ENCODE data around the gene BTBD19. TPM values are rescaled to one million over a fixed set of nuclear protein-coding genes. Genes with fewer than 3 reads are reported as not detected.

The BTBD19 gene
- total and polyA plus RNA-seq, 9 of the 15 experiments (the other 6 are each of a cell fraction or from before 2014, with no cell fraction given), result 0.22 to 2.0 (median 0.95) TPM

- TF ChIP-seq HSF4 (CRISPR knock-in tag; IDR thresholded peaks at IDR 0.05; ENCODE audit: borderline replicate concordance), result no peak
- no peak for TF ChIP-seq MBD2 (IDR thresholded peaks at IDR 0.05; ENCODE audit: borderline replicate concordance, low read depth)
- peak; percentile 36; the same call in 1 of the 2 replicates for TF ChIP-seq SOX6 (IDR thresholded peaks at IDR 0.05)
- no peak for TF ChIP-seq HDAC8 (tag; IDR thresholded peaks at IDR 0.05)
- TF ChIP-seq ZNF212 (CRISPR knock-in tag; IDR thresholded peaks at IDR 0.05), result no peak
- TF ChIP-seq SMARCA4 (IDR thresholded peaks at IDR 0.05), result 0 out of 2 replicates have a peak, but pooled peaks have one; percentile 32
- TF ChIP-seq THAP12 (CRISPR knock-in tag; IDR thresholded peaks at IDR 0.05), result no peak
- TF ChIP-seq SP1 (CRISPR knock-in tag; IDR thresholded peaks at IDR 0.05), result no peak
- TF ChIP-seq NELFE (IDR thresholded peaks at IDR 0.05; ENCODE audit: insufficient read depth, insufficient read length), result no peak
- TF ChIP-seq CBX8 (IDR thresholded peaks at IDR 0.05; ENCODE audit: borderline replicate concordance, extremely low read depth, low read depth, low read length, poor library complexity, severe bottlenecking), result no peak
- TF ChIP-seq ZNF41 (CRISPR knock-in tag; conservative IDR thresholded peaks at IDR 0.05), result no peak
- no peak for TF ChIP-seq MEF2A (IDR thresholded peaks at IDR 0.05; ENCODE audit: control insufficient read depth, low read depth, low read length)
- no peak for TF ChIP-seq CHD1 (IDR thresholded peaks at IDR 0.05; ENCODE audit: low read length)
- no peak for TF ChIP-seq DNMT1 (IDR thresholded peaks at IDR 0.05)
- 0 out of 2 replicates have a peak, but pooled peaks have one; percentile 28 for TF ChIP-seq OTX1 (CRISPR knock-in tag; IDR thresholded peaks at IDR 0.05)
- TF ChIP-seq ZNF165 (CRISPR knock-in tag; IDR thresholded peaks at IDR 0.05; ENCODE audit: borderline replicate concordance), result no peak
- TF ChIP-seq SMAD1 (IDR thresholded peaks at IDR 0.05; ENCODE audit: low read depth, low read length, partially characterized antibody), result no peak
- TF ChIP-seq NCOA1 (IDR thresholded peaks at IDR 0.05; ENCODE audit: low read depth), result no peak
- TF ChIP-seq CAMTA2 (CRISPR knock-in tag; conservative IDR thresholded peaks at IDR 0.05), result no peak
- no peak for TF ChIP-seq ELF4 (CRISPR knock-in tag; IDR thresholded peaks at IDR 0.05)
- no peak for TF ChIP-seq NRF1 (conservative IDR thresholded peaks at IDR 0.05 in 1 of 2, IDR thresholded peaks at IDR 0.05 in 1 of 2)
- TF ChIP-seq NBN (IDR thresholded peaks at IDR 0.05; ENCODE audit: low read depth), result peak; percentile 46; the same call in 1 of the 2 replicates
- no peak for TF ChIP-seq IRF2 (CRISPR knock-in tag; IDR thresholded peaks at IDR 0.05)
- TF ChIP-seq RBM25 (IDR thresholded peaks at IDR 0.05; ENCODE audit: low read depth, low read length, severe bottlenecking), result no peak
- TF ChIP-seq HNRNPL (IDR thresholded peaks at IDR 0.05; ENCODE audit: low read depth, low read length), result no peak
- peak; percentile 47; the same call in 1 of the 2 replicates for TF ChIP-seq CXXC5 (CRISPR knock-in tag; IDR thresholded peaks at IDR 0.05)
- TF ChIP-seq GTF2E2 (tag; IDR thresholded peaks at IDR 0.05), result no peak
- no peak for TF ChIP-seq HNRNPLL (IDR thresholded peaks at IDR 0.05; ENCODE audit: low read depth, low read length, poor library complexity, severe bottlenecking)
- no peak for TF ChIP-seq ILK (tag; IDR thresholded peaks at IDR 0.05; ENCODE audit: borderline replicate concordance, low read depth)
Observed at GRCh38 chr1:44835738-44836675, 27.7 kb downstream of the BTBD19 start (continued).

All from K562 (cell line).